ENCODE data around the gene GPR65. TPM values are rescaled to one million over a fixed set of nuclear protein-coding genes. Genes with fewer than 3 reads are reported as not detected.

GPR65 gene
- total RNA-seq, 3 donors from 2014 or later (not counting 1 experiment from before 2014, with no cell fraction given) = 37.6 to 47.4 (median 40.3) TPM

- Mint-ChIP-seq H3K4me3 (peak overlapping the region; percentile 75), H3K27me3 (ENCODE audit: low read depth in 2 of 2) (no peaks in the 10 kb centered on the region), H3K9me3 (no peaks in the 10 kb centered on the region), H3K4me1 (peaks cover 81 to 84% of the 10 kb centered on the region in 2 donors), H3K36me3 (peaks cover 24% of the 10 kb centered on the region), H3K27ac (peak overlapping the region; percentile 96 to 98)
- Histone ChIP-seq H3K27me3 (ENCODE audit: control insufficient read depth, insufficient read depth, low read length) (no peaks in the 10 kb centered on the region), H3K27ac (ENCODE audit: low read length) (peak overlapping the region; percentile 56), H3K4me1 (ENCODE audit: control insufficient read depth, insufficient read depth, low read length) (peaks cover 40% of the 10 kb centered on the region), H3K4me3 (ENCODE audit: low read length) (no peak overlapping the region), H3K9me3 (ENCODE audit: control insufficient read depth, insufficient read depth, low read length) (no peaks in the 10 kb centered on the region), H3K36me3 (ENCODE audit: control insufficient read depth, insufficient read depth, low read length) (peaks cover 59% of the 10 kb centered on the region)
- ATAC-seq (peak; percentile 86 to 87 (median 87)), DNase-seq (peak; percentile 55 to 70)
- TF ChIP-seq, protein P1, sequence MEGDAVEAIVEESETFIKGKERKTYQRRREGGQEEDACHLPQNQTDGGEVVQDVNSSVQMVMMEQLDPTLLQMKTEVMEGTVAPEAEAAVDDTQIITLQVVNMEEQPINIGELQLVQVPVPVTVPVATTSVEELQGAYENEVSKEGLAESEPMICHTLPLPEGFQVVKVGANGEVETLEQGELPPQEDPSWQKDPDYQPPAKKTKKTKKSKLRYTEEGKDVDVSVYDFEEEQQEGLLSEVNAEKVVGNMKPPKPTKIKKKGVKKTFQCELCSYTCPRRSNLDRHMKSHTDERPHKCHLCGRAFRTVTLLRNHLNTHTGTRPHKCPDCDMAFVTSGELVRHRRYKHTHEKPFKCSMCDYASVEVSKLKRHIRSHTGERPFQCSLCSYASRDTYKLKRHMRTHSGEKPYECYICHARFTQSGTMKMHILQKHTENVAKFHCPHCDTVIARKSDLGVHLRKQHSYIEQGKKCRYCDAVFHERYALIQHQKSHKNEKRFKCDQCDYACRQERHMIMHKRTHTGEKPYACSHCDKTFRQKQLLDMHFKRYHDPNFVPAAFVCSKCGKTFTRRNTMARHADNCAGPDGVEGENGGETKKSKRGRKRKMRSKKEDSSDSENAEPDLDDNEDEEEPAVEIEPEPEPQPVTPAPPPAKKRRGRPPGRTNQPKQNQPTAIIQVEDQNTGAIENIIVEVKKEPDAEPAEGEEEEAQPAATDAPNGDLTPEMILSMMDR (IDR thresholded peaks at IDR 0.05) = peak; percentile 90
- 20% methylated on average over 7 of the region's 7 CpGs for WGBS (ENCODE audit: insufficient coverage)
- intact Hi-C loops (cut with micrococcal nuclease) = loop anchor here (1.0 to 5.0 kb wide), 2 partner anchors 154 to 548 kb away; partner anchors contain the start of gene ZC3H14
Observed at GRCh38 chr14:88013750-88014349, 8.9 kb downstream of the GPR65 start.

- Histone ChIP-seq H3K9me3 (ENCODE audit: control insufficient read depth, insufficient read depth, low read length) (no peaks in the 10 kb centered on the region), H3K4me3 (ENCODE audit: low read length) (no peak overlapping the region), H3K27me3 (ENCODE audit: control insufficient read depth, insufficient read depth, low read length) (no peaks in the 10 kb centered on the region), H3K27ac (ENCODE audit: low read length) (no peak overlapping the region), H3K36me3 (ENCODE audit: control insufficient read depth, insufficient read depth, low read length) (peaks cover 39% of the 10 kb centered on the region), H3K4me1 (ENCODE audit: control insufficient read depth, insufficient read depth, low read length) (peaks cover 34% of the 10 kb centered on the region)
- no peak for ATAC-seq
- DNase-seq = no peak
- TF ChIP-seq, protein P1 (IDR thresholded peaks at IDR 0.05) = no peak
- H3K27me3 Mint-ChIP-seq (ENCODE audit: low read depth in 2 of 2) = no peaks in the 10 kb centered on the region
- peak overlapping the region; percentile 73 to 98 for H3K27ac Mint-ChIP-seq
- H3K36me3 Mint-ChIP-seq = peaks cover 7% of the 10 kb centered on the region
- peaks cover 80 to 83% of the 10 kb centered on the region in 2 donors for H3K4me1 Mint-ChIP-seq
- H3K9me3 Mint-ChIP-seq = no peaks in the 10 kb centered on the region
- no peak overlapping the region for H3K4me3 Mint-ChIP-seq
- WGBS (ENCODE audit: insufficient coverage) = 95% methylated on average over 2 of the region's 2 CpGs
- intact Hi-C loops (cut with micrococcal nuclease) = no loop called here
Observed at GRCh38 chr14:88016768-88017167, 11.8 kb downstream of the GPR65 start.

DNA sequence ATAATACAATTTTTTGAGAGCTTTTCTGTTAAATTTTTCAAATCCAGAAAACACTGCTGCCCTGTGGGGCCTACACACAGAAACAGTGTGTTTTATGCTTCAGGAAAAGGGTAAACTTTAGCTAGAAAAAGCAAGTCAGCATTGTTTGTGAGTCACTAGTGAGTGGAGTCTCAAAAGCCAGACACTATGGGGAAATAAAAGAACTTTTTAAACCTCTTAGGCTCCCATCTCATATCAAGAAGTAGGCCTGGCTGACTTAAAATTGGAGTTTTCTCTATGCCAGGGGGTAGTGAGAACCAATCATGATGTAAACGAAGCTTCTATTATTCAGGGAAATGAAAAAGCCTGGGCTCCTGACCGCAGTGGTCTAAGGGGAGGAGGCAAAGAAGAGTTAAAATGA, 12.6 kb downstream of the GPR65 start:
- peak in 1 of 3 donors; percentile 14 for ATAC-seq
- Histone ChIP-seq H3K27me3 (ENCODE audit: control insufficient read depth, insufficient read depth, low read length) (no peaks in the 10 kb centered on the region), H3K36me3 (ENCODE audit: control insufficient read depth, insufficient read depth, low read length) (peaks cover 31% of the 10 kb centered on the region), H3K27ac (ENCODE audit: low read length) (no peak overlapping the region), H3K9me3 (ENCODE audit: control insufficient read depth, insufficient read depth, low read length) (no peaks in the 10 kb centered on the region), H3K4me1 (ENCODE audit: control insufficient read depth, insufficient read depth, low read length) (peaks cover 29% of the 10 kb centered on the region), H3K4me3 (ENCODE audit: low read length) (no peak overlapping the region)
- Mint-ChIP-seq H3K36me3 (peaks cover 7% of the 10 kb centered on the region), H3K4me3 (no peak overlapping the region), H3K27me3 (ENCODE audit: low read depth in 2 of 2) (no peaks in the 10 kb centered on the region), H3K9me3 (no peaks in the 10 kb centered on the region), H3K27ac (peak overlapping the region; percentile 73 to 98), H3K4me1 (peaks cover 80 to 83% of the 10 kb centered on the region in 2 donors)
- 87% methylated on average over 2 of the region's 2 CpGs for WGBS (ENCODE audit: insufficient coverage)
- TF ChIP-seq, protein P1 (IDR thresholded peaks at IDR 0.05) = no peak
- intact Hi-C loops (cut with micrococcal nuclease) = no loop called here
- no peak for DNase-seq
